CD4-positive, alpha-beta T cell (primary cell): ENCODE measurements around the gene DRAP1. TPM values are rescaled to one million over a fixed set of nuclear protein-coding genes. Genes with fewer than 3 reads are reported as not detected.

ENCODE experiments used
- ATAC-seq: fragments of 200-7000 bp; cut with Tn5 transposase; one replicate; pipeline ENCODE4 v1.10.0; 2022; ENCODE audit warnings: mild to moderate bottlenecking; ENCODE audit not compliant: poor library complexity
- CTCF ChIA-PET: fragments of 350-600 bp; sonication (Branson Sonifier 250); formaldehyde crosslinking; loops from one replicate; lab custom pipeline; 2021; ENCODE audit warnings: antibody characterized with exemption, inconsistent platforms; lab: Charles Lee
- POLR2A ChIA-PET: fragments of 350-600 bp; sonication (Branson Sonifier 250); formaldehyde crosslinking; loops from one replicate; lab custom pipeline; 2021; ENCODE audit warnings: antibody characterized with exemption, inconsistent platforms; lab: Charles Lee
- DNase-seq, 14 experiments: peaks; one replicate each; pipeline ENCODE4 v3.0.0-alpha.2; 2013 to 2020; ENCODE audit warnings: mixed read lengths in 2 of 14
- H3K27ac ChIP-seq, 2 donors: one replicate each; pipeline versions ENCODE4 v1.5.1 to v1.7.0; 2013; ENCODE audit warnings: low read length in 2 of 2, low read depth in 1 of 2, mild to moderate bottlenecking in 1 of 2
- H3K27me3 ChIP-seq, 2 experiments: 1 replicate in 1 of 2; 2 replicates in 1 of 2; pipeline versions ENCODE4 v1.6.1 to v1.7.0; 2013; ENCODE audit warnings: low read length in 2 of 2, control low read depth in 1 of 2, mild to moderate bottlenecking in 1 of 2, moderate library complexity in 1 of 2; ENCODE audit not compliant: insufficient read depth in 2 of 2, control insufficient read depth in 1 of 2
- H3K36me3 ChIP-seq: one replicate; pipeline ENCODE4 v1.6.1; 2013; ENCODE audit warnings: low read length, control low read depth; ENCODE audit not compliant: insufficient read depth
- H3K4me1 ChIP-seq: one replicate; pipeline ENCODE4 v1.6.1; 2013; ENCODE audit warnings: low read length, control low read depth; ENCODE audit not compliant: insufficient read depth
- H3K4me3 ChIP-seq: one replicate; pipeline ENCODE4 v1.5.1; 2013; ENCODE audit warnings: mild to moderate bottlenecking, low read length, moderate library complexity
- H3K9me3 ChIP-seq, 2 experiments: 1 replicate in 1 of 2; 2 replicates in 1 of 2; pipeline versions ENCODE4 v1.6.1 to v1.7.0; 2013; ENCODE audit warnings: low read length in 2 of 2, mild to moderate bottlenecking in 2 of 2, control low read depth in 1 of 2, moderate library complexity in 1 of 2; ENCODE audit not compliant: control insufficient read depth in 1 of 2, insufficient read depth in 1 of 2
- H3K27ac Mint-ChIP-seq: one replicate; pipeline ENCODE4 v1.8.0; 2020; ENCODE audit warnings: mixed read lengths
- H3K27me3 Mint-ChIP-seq: one replicate; pipeline ENCODE4 v1.8.0; 2021; ENCODE audit warnings: mixed read lengths
- H3K36me3 Mint-ChIP-seq: one replicate; pipeline ENCODE4 v1.8.0; 2021; ENCODE audit warnings: low read depth, mixed read lengths
- H3K4me1 Mint-ChIP-seq: one replicate; pipeline ENCODE4 v1.8.0; 2021; ENCODE audit warnings: low read depth, mixed read lengths
- H3K4me3 Mint-ChIP-seq: one replicate; pipeline ENCODE4 v1.8.0; 2020; ENCODE audit warnings: mild to moderate bottlenecking, mixed read lengths
- H3K9me3 Mint-ChIP-seq: one replicate; pipeline ENCODE4 v1.8.0; 2020; ENCODE audit warnings: mixed read lengths
- intact Hi-C, 2 experiments: fragments of 100-400 bp; cut with DNase I in 1 of 2; cut with micrococcal nuclease in 1 of 2; formaldehyde crosslinking; loops; one replicate each; pipeline versions ENCODE4 v1.15.1 to v1.9.0; 2023 to 2025; cut with DNase I, micrococcal nuclease
- total RNA-seq, 174 experiments: library from RNA in 2 of 174; stranded (reverse) in 2 of 174; gene quantifications; one replicate each; pipeline ENCODE4 v1.2.3 and lab custom pipeline; 2021 to 2026
- TF ChIP-seq, protein P1 (sequence below): fragments of 200-600 bp; IDR thresholded peaks from one replicate; pipeline ENCODE4 v1.8.0; 2022; ENCODE audit warnings: antibody characterized with exemption, mild to moderate bottlenecking

The DRAP1 gene
- total RNA-seq, 2 experiments from 2014 or later = 58.6 to 59.1 TPM

DNA sequence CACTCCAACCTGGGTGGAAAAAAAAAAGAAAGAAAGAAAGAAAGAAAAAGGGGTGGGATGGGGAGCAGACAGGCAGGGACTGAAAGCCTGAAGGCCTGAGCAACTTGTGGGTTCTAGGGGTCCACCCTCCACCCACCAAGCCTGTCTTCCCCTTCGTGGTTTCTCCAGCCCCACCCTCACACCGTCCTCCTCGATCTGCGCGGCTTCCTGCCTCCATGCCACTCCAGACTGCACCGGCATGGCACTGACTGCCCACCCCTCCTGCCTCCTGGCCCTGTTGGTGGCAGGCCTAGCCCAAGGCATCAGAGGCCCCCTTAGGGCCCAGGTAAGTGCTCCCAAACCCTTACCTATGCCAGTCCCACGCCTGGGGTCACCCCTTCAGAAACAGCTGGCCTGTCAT is 39.6 kb upstream of the DRAP1 start, which contains the start of gene CTSW:
TSS of gene CTSW (plus strand) at position 221 of the 400 bp plus-strand sequence. CDS start at position 239, 18 bp downstream.
- CTCF ChIA-PET = interaction anchor here (1.2 to 2.1 kb wide), 2 partner anchors 9 to 20 kb away, joined by 3 to 8 read pairs; partner anchors contain the start of genes FIBP and MUS81
- TF ChIP-seq, protein P1, sequence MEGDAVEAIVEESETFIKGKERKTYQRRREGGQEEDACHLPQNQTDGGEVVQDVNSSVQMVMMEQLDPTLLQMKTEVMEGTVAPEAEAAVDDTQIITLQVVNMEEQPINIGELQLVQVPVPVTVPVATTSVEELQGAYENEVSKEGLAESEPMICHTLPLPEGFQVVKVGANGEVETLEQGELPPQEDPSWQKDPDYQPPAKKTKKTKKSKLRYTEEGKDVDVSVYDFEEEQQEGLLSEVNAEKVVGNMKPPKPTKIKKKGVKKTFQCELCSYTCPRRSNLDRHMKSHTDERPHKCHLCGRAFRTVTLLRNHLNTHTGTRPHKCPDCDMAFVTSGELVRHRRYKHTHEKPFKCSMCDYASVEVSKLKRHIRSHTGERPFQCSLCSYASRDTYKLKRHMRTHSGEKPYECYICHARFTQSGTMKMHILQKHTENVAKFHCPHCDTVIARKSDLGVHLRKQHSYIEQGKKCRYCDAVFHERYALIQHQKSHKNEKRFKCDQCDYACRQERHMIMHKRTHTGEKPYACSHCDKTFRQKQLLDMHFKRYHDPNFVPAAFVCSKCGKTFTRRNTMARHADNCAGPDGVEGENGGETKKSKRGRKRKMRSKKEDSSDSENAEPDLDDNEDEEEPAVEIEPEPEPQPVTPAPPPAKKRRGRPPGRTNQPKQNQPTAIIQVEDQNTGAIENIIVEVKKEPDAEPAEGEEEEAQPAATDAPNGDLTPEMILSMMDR = no peak
- Histone ChIP-seq H3K9me3 (no peaks in the 10 kb centered on the region), H3K4me3 (peak within 1 kb of the TSS; percentile 50), H3K27ac (peak within 1 kb of the TSS; percentile 9 to 41), H3K27me3 (no peaks in the 10 kb centered on the region), H3K4me1 (peaks cover 52% of the 10 kb centered on the region), H3K36me3 (peaks cover 24% of the 10 kb centered on the region)
- ATAC-seq (peak; percentile 63), DNase-seq (peak in 7 of 14 experiments; percentile 29 to 82 (median 61))
- POLR2A ChIA-PET = interaction anchor here (0.8 to 2.4 kb wide), 5 partner anchors 8 to 20 kb away, joined by 3 to 11 read pairs (median 4); partner anchors contain the start of genes CCDC85B, FIBP and MUS81
- H3K4me1 Mint-ChIP-seq = peaks cover 17% of the 10 kb centered on the region
- intact Hi-C loops = loop anchor here in 1 of 2 experiments (10.0 kb wide), 1 partner anchor 165 kb away; the partner anchor contains the start of gene KAT5
- H3K36me3 Mint-ChIP-seq = peaks cover 20% of the 10 kb centered on the region
- H3K27ac Mint-ChIP-seq = peak within 1 kb of the TSS; percentile 44
- peak within 1 kb of the TSS; percentile 42 for H3K4me3 Mint-ChIP-seq
- H3K27me3 Mint-ChIP-seq = no peaks in the 10 kb centered on the region
- H3K9me3 Mint-ChIP-seq = no peaks in the 10 kb centered on the region

DNA sequence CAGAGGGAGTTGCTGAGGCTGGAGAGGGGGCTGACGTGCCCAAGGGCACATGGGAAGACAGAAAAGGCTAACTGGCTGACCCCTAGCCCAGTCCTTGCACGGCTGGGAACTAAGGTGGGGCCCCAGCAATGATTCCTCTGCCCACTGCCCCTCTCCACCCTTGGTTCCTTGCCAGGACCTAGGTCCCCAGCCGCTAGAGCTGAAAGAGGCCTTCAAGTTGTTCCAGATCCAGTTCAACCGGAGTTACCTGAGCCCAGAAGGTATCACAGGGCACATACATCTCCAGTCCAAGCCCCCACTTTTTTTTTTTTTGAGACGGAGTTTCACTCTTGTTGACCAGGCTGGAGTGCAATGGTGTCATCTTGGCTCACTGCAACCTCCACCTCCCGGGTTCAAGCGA is 39.2 kb upstream of the DRAP1 start:
- Histone ChIP-seq H3K27ac (peak overlapping the region; percentile 9 to 41), H3K4me3 (peak overlapping the region; percentile 50), H3K36me3 (peaks cover 27% of the 10 kb centered on the region), H3K9me3 (no peaks in the 10 kb centered on the region), H3K4me1 (peaks cover 56% of the 10 kb centered on the region), H3K27me3 (no peaks in the 10 kb centered on the region)
- H3K9me3 Mint-ChIP-seq = no peaks in the 10 kb centered on the region
- no peaks in the 10 kb centered on the region for H3K27me3 Mint-ChIP-seq
- H3K36me3 Mint-ChIP-seq = peaks cover 24% of the 10 kb centered on the region
- ChIA-PET CTCF (interaction anchor here (0.7 to 2.1 kb wide), 3 partner anchors 8 to 20 kb away, joined by 3 to 8 read pairs (median 4); partner anchors contain the start of genes FIBP and MUS81), POLR2A (interaction anchor here (0.8 to 2.4 kb wide), 4 partner anchors 9 to 21 kb away, joined by 3 to 11 read pairs (median 4); partner anchors contain the start of genes CCDC85B, FIBP and MUS81)
- H3K4me3 Mint-ChIP-seq = no peak overlapping the region
- intact Hi-C loops = loop anchor here in 1 of 2 experiments (10.0 kb wide), 1 partner anchor 165 kb away; the partner anchor contains the start of gene KAT5
- TF ChIP-seq, protein P1 = no peak
- no peak for ATAC-seq
- H3K27ac Mint-ChIP-seq = peak overlapping the region; percentile 42
- no peak for DNase-seq
- peaks cover 21% of the 10 kb centered on the region for H3K4me1 Mint-ChIP-seq

DNA sequence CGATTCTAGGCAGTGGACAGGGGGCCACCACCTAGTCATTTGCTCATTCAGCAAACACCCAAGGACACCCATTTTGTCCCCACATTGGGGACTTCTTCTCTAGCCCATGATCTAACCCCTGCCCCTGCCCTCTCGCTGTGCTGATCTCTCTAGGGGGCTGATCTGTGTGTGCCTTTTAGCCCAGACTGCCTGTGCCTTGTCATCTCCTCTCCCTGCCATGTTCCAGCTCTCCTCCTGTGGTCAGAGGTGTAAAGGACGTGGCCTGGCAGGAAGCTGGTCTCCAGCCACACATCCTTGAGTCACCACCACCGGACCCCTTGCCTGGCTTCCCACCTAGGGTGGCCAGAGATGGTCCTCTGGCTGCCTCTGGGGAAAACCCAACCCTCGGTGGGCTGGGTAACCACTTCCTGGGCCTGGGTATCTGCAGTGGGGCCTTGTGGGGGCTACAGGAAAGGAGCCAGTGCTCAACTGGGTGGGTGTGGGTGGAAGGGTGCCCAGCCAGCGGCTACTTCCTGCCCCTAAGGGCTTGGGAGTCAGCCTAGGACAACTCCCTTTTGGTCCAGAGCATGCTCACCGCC is 38.3 kb upstream of the DRAP1 start:
- Histone ChIP-seq H3K4me1 (peaks cover 57% of the 10 kb centered on the region), H3K27ac (peak overlapping the region in 1 of 2 donors; percentile 18), H3K9me3 (no peaks in the 10 kb centered on the region), H3K36me3 (peaks cover 35% of the 10 kb centered on the region), H3K4me3 (peak overlapping the region; percentile 7), H3K27me3 (no peaks in the 10 kb centered on the region)
- ATAC-seq (no peak), DNase-seq (peak in 1 of 14 experiments; percentile 2)
- Mint-ChIP-seq H3K36me3 (peaks cover 31% of the 10 kb centered on the region), H3K27ac (peak overlapping the region; percentile 44), H3K27me3 (no peaks in the 10 kb centered on the region), H3K4me3 (no peak overlapping the region), H3K4me1 (peaks cover 22% of the 10 kb centered on the region), H3K9me3 (no peaks in the 10 kb centered on the region)
- TF ChIP-seq, protein P1 = no peak
- ChIA-PET CTCF (interaction anchor here (0.7 to 1.2 kb wide), 2 partner anchors 7 to 21 kb away, joined by 3 to 4 read pairs; partner anchors contain the start of gene MUS81), POLR2A (interaction anchor here (1.4 to 2.4 kb wide), 2 partner anchors 22 to 47 kb away, joined by 3 to 11 read pairs; partner anchors contain the start of gene MUS81)
- intact Hi-C loops = loop anchor here in 1 of 2 experiments (10.0 kb wide), 1 partner anchor 166 kb away; the partner anchor contains the start of gene KAT5
